GM18907 (cell line): ENCODE data around the gene OR14A16.
A peak's percentile ranks its signal among the peaks of the same experiment; 100 is the strongest.

Experiments
- ATAC-seq: cut with Tn5 transposase; IDR thresholded peaks from one replicate; pipeline ENCODE4 v1.9.1; 2021; ENCODE audit warnings: mild to moderate bottlenecking, moderate library complexity; ENCODE audit not compliant: unreplicated experiment

OR14A16 gene, protein sequence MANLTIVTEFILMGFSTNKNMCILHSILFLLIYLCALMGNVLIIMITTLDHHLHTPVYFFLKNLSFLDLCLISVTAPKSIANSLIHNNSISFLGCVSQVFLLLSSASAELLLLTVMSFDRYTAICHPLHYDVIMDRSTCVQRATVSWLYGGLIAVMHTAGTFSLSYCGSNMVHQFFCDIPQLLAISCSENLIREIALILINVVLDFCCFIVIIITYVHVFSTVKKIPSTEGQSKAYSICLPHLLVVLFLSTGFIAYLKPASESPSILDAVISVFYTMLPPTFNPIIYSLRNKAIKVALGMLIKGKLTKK

DNA sequence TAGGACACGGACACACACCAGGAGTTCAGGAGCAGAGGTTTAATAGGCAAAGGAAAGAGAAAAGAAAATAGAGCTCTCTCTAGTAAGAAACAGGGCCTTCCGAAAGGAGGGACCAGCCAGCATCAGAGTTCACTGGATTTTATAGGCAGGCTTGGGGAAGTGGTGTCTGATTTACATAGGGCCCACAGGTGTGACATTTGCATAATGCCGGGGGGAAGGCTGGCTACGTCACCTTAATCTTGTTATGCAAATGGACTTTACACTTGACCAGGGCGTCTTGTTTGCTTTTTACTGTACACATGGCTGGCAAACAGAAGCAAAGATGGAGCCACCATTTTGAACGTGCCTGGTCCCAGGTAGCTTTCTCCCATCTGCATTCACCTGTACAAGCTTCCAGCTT is at the start of gene OR14A16:
Gene OR14A16 (minus strand): TSS at position 97 of the 400 bp plus-strand sequence. CDS start 8,390 bp downstream, outside the sequence.
- no peak for ATAC-seq

DNA sequence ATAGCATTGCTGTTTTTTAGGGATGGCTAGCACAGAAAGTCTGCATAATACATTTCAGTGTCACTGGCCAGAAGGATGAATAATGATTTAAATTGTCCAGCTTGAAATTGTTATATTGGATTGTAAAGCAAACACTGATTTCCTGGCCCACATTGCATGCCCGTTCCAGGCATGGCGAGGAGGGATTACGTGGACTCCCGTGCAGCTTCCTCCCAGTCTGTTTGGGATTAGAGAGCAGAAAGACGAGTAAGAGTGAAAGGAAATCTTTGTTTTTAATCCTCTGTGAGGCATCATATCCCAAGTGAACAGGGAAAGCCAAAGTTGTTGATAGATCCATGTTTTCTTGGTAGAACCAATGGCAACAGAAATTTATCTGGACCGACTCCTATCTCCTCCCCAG is 41.5 kb upstream of the OR14A16 start:
- no peak for ATAC-seq

DNA sequence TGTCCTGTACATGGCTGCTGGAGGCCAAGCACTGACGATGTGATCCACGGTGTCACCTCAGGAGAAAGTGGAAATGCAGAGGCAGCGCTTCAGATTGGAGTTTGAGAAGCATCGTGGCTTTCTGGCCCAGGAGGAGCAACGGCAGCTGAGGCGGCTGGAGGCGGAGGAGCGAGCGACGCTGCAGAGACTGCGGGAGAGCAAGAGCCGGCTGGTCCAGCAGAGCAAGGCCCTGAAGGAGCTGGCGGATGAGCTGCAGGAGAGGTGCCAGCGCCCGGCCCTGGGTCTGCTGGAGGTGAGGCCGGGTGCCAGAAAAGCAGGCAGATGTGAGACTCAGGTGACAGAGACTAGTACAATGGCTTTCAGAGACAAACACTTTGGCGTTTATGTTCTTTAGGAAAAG is 40.7 kb upstream of the OR14A16 start:
- ATAC-seq: no peak

DNA sequence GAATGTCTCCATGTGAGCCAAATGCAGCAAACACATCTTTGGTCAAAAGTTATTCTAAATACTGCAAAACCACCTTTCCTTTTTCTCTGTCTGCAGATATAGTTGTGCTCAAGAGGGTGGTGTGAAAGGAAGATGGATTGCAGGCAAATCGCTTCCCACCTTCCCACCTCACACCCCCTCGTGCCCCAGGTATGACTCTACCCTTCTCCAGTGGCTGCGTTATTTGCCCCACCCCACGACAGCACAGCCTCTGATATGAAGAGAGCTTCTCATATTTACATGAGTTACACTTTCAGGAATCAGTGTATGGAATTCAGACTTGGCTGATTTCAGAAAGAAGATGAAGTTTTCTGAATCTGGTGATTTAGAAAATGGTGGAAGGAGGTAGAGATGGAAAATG is 38.8 kb upstream of the OR14A16 start:
- no peak for ATAC-seq

DNA sequence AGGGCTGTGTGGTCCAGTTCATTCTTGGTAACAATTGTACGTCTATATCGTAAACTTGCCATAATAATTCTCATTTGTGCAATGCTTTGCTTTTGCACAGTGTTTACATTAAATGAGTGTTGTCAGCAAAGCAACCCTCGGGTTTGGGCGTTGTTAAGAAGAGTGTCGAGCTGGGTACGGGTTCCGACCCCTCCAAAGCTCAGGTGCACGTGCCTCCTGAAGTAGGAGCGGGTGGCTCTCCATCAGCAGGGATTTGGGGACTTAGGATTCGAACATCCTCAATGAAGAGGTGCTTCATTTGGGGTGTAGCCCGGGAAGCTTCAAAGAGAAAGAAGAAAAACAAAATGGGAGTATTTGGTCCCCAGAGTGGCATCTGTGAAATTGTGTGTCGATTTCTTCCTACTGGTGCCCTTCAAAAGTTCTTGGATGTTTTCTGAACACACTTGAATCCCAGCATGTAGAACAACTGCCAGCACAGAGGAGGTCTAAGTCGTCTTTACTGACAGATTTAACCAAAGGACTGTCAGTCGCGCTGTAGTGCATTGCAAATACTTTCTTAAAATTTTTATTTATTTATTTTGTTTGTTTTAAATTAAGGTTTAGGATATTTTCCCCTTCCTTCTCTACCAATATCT is 34.2 kb upstream of the OR14A16 start:
- ATAC-seq: no peak

DNA sequence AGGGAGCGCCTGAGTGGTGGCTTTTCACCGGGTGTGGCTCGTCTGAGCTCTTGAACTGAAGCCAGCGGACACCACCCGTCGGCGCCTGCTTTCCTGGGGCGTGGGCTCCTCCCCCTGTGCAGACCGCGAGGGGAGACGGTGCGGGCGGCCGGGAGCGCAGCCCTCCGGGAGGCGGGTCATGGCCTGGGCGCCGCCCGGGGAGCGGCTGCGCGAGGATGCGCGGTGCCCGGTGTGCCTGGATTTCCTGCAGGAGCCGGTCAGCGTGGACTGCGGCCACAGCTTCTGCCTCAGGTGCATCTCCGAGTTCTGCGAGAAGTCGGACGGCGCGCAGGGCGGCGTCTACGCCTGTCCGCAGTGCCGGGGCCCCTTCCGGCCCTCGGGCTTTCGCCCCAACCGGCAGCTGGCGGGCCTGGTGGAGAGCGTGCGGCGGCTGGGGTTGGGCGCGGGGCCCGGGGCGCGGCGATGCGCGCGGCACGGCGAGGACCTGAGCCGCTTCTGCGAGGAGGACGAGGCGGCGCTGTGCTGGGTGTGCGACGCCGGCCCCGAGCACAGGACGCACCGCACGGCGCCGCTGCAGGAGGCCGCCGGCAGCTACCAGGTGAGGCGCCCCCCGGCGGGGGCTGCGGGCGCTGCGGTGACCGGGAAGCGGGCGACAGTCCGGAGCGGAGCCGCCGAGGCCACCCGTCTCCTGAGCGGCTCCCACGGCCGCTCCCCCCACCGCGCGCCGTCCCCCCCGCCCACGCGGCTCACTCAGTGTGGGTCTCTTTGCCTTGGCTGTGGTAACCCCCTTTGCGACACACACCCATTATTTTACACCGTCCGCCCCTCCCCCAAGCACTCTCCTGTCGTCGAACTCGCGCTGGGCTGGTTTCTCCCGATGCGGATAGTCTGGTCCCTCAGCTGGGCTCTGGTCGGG is 33.4 kb upstream of the OR14A16 start, which contains the start of gene TRIM58:
Gene TRIM58 (plus strand): TSS at position 119 of the 916 bp plus-strand sequence. CDS start 60 bp downstream, at position 179.
- ATAC-seq: peak; percentile 62

DNA sequence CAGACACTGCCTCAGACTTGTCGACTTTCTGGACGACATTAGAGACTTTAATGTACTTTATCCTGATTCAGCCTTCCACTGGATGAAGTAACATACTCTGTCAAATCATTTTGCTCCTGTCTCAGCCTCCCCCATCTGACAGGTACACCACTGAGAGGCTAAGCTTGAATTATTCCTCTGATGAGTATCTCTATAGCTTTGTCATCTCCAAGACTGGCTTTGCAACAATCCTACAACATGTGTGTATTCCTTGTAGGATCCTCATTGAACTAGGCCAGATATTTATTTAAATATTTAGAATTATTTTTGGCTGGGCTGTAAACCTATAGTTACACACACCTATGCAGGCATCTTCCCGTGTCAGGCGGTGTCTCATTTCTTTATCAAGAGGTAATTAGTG is 32.0 kb upstream of the OR14A16 start:
- ATAC-seq: no peak

DNA sequence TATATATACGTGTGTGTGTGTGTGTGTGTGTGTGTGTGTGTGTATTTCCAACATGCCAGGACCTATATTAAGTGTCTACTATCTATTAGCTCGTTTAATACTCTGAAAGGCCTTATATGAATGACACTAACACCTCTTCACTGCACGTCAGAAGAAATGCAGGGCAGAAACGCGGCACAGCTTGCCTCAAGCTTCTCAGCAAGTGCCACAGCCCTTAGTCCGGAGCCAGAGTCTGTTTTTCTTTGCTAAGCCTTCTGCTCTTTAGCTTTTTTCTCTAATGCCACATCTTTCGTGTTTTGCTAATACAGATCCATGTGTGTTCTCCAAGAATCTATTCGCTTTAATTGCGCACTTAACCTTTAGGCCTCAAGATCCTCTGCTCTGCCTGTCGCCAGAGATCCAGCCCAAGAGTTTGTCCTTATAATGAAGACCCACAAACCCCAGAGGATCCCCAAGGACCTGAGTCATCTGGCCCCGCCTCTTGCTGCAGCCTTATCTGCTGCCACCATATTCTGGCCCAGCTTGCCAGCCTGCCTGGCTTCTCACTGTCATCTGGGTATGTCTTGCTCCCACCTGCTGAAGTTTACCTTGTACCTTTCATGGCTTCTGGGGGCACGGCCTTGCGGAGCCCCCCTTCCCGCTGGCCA is 31.1 kb upstream of the OR14A16 start:
- no peak for ATAC-seq

DNA sequence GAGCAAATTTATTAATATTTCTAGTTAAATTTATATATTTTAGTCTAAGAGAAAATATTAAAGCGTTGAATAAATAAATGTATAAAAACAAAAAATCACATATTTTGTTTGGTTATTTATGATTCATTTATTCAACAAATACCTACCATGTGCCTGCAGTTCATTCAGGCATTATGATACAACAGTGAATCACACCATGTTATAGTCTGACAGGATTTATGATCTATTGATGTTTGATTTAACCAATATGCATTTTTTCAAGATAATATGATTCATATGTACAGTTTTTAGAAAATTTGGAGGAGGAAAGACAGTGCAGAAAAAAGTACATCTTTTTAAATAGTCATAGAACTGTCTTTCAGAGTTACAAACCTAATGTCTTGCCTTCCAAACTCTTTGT is 25.7 kb upstream of the OR14A16 start:
- no peak for ATAC-seq

DNA sequence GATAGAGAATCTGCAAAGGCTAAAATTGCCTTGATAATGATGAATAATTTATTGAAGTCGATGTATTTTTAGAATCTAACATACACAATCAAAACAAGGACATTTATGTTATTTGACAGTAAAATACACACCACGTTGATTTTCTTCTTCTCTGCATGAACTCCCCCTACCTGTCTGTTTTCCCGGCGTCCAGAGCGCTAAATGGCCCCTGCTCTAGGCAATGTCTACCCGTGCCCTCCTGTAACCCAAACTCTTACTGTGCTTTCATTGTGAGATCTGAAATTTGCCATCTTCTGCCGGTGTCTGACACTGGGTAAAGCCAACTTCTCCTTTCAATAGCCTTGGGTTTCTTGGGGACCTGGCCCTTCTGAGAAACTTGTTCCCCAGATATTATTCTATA is 24.4 kb upstream of the OR14A16 start:
- ATAC-seq: no peak

DNA sequence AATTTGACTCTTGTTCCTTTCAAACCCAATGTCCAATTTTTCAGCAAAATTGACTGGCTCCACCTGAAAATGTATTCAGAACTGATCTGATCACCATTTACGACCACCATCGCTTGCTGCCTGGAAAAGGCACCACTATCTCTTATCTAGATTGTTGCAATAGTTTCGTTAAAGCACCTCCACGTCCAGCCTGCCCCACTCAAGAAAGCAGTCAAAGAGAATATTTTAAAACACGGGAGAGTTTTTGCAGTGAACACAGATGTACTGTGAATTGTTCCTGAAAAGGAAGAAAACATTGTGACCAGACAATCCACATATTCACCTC is 21.7 kb upstream of the OR14A16 start:
- ATAC-seq: no peak

DNA sequence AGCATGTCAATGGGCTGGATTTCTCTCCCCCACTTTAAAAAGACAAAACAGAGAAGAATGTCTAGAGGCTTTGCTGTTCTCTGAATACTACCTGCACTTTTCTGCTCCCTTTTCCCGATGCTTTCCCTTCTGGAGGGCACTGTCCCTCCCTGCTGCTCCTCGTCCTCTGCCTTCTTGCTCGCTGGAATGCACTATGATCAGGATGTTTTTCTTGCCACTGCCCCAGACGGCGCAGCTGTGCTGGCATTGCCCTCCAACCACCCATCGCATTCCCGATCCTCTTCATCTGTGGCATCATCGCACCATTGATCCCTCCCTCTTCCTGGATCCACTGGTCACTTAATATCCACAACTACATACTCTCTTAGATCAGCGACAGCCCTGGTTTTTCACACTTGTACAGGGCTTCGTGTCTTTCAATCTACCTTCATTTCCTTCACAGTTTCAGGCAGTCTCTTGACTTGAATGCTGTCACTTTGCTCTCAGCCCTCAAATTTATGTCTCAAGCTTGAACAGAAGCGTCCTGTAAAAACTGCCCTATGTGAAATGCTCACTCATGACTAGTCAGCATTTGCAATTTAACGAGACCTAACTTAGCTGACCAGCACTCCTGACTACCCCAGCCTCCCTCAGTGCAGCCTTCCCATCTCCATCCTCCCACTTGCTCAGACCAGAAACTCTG is 21.2 kb upstream of the OR14A16 start:
- no peak for ATAC-seq

DNA sequence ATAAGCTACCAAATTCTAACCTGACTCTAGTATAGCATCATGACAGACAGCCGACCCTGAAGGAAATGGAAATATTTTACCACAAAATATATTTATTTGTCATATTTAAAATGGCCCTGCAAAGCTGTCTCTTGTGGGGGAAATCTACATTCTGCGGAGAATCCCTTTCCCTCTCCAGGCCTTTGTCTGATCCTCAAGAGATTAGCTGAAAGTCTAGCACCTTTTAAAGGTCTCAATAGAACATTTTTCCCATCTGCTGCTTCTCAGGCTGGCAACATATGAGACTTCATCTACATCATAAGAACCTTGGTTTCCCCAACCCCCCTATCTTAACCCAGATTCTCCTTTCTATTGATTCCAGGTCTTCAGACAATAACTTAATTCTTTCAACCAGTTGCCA is 19.5 kb upstream of the OR14A16 start:
- ATAC-seq: no peak

DNA sequence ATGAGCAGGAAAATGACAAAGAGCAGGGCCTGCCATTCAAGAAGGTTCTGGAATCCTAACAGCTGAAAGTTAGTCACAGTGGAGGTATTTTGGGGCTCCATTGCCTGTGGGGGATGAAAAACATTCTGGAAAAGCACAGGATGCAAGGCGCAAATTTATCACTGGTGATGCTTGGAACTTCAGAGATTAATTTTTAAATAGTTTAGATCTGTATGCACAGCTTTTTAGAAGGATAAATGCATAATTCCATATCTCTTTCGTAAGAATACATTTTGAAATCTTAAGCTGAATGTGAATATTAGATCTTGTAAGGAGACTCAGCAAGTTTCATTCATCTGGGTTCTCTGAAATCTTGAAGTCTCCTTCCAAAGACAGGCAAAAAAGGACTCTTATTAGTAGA is 17.9 kb upstream of the OR14A16 start, which contains the start of gene OR11L1:
Gene OR11L1 (minus strand): TSS at position 101 of the 400 bp plus-strand sequence. CDS start 0 bp downstream, at position 101.
- ATAC-seq: no peak

DNA sequence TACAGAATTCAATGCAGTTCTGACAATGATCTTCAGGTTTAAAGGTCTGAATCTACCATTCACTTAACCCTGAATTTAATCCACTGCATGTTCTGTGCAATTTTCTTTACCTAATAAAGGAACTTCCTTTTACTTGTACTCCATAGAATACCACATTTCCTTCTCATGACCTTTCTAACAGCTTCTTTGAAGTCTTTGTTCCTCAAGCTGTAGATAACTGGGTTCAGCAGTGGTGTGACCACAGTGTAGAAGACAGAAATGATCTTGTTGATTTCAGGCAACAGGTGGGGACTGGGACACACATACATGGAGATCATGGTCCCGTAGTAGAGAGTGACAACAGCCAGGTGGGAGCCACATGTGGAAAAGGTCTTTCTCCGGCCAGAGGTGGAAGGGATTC is 16.9 kb upstream of the OR14A16 start:
- no peak for ATAC-seq

DNA sequence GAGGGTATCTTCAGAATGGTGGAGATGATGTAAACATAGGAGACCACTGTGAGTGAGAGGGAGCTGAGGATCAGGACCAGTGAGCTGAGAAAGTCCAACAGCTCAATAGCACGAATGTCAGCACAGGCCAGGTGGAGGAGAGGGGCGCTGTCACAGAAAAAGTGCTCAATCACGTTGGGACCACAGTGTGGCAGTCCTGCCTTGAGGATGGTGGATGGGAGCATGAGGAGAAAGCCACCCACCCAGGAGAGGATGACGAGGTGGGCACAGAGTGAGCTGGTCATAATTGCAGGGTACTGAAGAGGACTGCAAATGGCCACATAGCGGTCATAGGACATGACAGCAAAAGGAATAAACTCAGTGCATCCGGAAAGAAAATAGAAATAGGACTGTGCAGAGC is 9.7 kb upstream of the OR14A16 start:
- no peak for ATAC-seq

DNA sequence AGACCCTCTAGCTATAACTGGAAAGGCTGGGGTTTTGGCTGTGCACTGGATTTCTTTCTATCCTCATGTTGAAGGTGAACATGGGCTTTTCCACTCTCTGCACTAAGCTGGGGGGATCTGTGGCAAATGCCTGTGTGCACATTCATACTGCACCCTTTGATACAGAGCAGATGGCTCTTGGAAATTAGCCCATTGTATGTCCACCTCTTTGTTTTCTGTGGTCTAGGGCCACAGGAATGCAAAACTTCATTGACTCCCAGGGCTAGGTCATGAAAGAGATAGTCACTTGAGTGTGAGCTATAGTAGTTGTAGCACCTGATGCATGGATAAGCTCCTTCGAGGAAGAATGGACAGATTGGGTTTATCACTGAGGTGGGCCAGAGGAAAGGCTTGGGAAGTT is 5.7 kb upstream of the OR14A16 start:
- no peak for ATAC-seq

DNA sequence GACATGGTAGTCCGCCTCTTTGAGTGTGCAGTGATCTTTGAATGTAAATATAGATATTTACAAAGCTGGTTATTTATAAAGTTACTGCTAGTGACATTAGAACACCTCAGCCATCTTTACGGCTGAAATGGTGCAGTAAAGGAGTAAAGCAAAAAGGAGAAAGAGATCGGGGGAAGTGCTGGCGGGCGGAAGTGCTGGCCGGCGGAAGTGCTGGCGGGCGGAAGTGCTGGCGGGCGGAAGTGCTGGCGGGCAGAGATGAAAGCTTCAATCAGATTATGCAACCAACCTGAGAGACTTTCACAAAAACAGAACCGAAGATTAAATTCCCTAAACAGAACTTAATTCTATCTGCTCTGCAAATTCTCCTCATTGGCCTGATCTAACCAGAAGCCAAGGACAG is 1.4 kb upstream of the OR14A16 start:
- ATAC-seq: no peak

DNA sequence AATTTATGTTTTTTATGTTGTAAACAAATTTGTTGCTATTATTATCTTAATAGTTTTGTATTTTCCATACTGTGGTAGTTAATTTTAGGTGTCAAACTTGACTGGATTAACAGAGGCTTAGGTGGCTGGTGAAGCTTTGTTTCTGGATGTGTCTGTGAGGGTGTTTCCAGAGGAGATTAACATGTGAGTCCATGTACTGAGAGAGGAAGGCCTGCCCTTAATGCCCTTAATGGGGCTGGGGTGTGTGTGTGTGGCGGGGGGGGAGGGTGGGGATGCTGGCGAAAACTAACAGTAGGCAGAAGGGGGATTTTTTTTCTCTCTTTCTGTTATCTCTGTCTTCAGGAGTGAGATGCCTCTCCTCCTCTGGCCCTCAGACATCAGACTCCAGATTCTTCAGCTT is 1.9 kb downstream of the OR14A16 start:
- ATAC-seq: no peak

DNA sequence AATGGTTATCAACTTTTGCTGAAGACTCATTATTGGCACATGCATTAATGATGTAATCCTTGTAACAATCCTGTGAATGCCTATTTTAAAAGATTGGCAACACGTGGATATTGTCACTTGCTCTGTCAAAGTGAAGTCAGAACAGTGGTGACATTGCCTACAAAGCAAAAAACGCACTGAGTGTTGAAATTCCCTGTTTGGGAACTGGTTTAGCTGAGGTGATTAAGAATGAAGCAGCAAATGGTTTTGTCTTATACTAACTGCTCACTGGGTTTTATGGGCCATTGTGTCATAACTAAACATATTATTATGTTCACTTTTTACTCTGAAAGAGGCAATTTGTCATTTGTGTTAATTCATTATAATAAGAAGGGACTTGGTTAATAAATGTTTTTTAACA is 11.3 kb downstream of the OR14A16 start:
- no peak for ATAC-seq

DNA sequence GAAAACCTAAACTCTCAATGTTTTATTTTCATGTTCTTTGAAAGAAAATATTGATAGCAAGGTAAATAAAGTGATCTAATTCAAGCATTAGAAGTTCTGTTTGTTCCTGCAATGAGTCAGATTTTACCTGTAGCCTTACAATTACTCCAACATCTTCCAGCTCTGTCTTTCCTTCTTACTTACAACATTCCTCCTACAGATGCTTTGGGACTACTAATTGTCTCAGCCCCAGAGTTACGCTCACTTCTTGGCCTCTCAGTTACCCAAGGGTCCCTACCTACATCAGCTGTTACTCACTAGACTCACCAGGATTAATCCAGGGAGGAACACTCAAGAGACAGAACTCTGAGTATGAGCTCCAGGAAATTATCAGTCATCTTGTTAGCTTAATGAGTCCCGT is 26.4 kb downstream of the OR14A16 start:
- ATAC-seq: no peak
